ENCODE data around the gene SSTR1.

GRCh38 chr14:38217553-38217952 lies 9.8 kb downstream of the SSTR1 start:
- TF ChIP-seq CTCF (IDR thresholded peaks at IDR 0.05; ENCODE audit: low read depth, low read length, poor library complexity, severe bottlenecking) (no peak), EZH2phosphoT487 (IDR thresholded peaks at IDR 0.05; ENCODE audit: borderline replicate concordance, low read length) (no peak)
